ENCODE data around the gene LEKR1.

Gene LEKR1

GRCh38 chr3:157051591-157051990, 225.4 kb downstream of the LEKR1 start:
- H3K9me3 ChIP-seq (ENCODE audit: control insufficient read depth, insufficient read depth, low read length): no peaks in the 10 kb centered on the region
- no peak overlapping the region for H3K4me3 ChIP-seq (ENCODE audit: low read depth, low read length)
- H3K9ac ChIP-seq (ENCODE audit: low read depth, low read length): no peak overlapping the region
- H3K36me3 ChIP-seq (ENCODE audit: control insufficient read depth, insufficient read depth, low read length): no peaks in the 10 kb centered on the region
- H3K27me3 ChIP-seq (ENCODE audit: control insufficient read depth, insufficient read depth, low read length): no peaks in the 10 kb centered on the region
- H3K4me1 ChIP-seq (ENCODE audit: control insufficient read depth, insufficient read depth, low read length): peaks cover 4% of the 10 kb centered on the region

- H3K36me3 ChIP-seq (ENCODE audit: control insufficient read depth, insufficient read depth, low read length): no peaks in the 10 kb centered on the region
- no peak overlapping the region for H3K9ac ChIP-seq (ENCODE audit: low read depth, low read length)
- no peak overlapping the region for H3K4me3 ChIP-seq (ENCODE audit: low read depth, low read length)
- no peaks in the 10 kb centered on the region for H3K9me3 ChIP-seq (ENCODE audit: control insufficient read depth, insufficient read depth, low read length)
- H3K27me3 ChIP-seq (ENCODE audit: control insufficient read depth, insufficient read depth, low read length): no peaks in the 10 kb centered on the region
- no peaks in the 10 kb centered on the region for H3K4me1 ChIP-seq (ENCODE audit: control insufficient read depth, insufficient read depth, low read length)
Measured at GRCh38 chr3:157056035-157056434, 229.9 kb downstream of the LEKR1 start.

- H3K9me3 ChIP-seq (ENCODE audit: control insufficient read depth, insufficient read depth, low read length): no peaks in the 10 kb centered on the region
- H3K9ac ChIP-seq (ENCODE audit: low read depth, low read length): no peak overlapping the region
- no peak overlapping the region for H3K4me3 ChIP-seq (ENCODE audit: low read depth, low read length)
- no peaks in the 10 kb centered on the region for H3K36me3 ChIP-seq (ENCODE audit: control insufficient read depth, insufficient read depth, low read length)
- no peaks in the 10 kb centered on the region for H3K4me1 ChIP-seq (ENCODE audit: control insufficient read depth, insufficient read depth, low read length)
- H3K27me3 ChIP-seq (ENCODE audit: control insufficient read depth, insufficient read depth, low read length): no peaks in the 10 kb centered on the region
Measured at GRCh38 chr3:157058392-157059071, 232.4 kb downstream of the LEKR1 start.

GRCh38 chr3:157059181-157059580, 233.0 kb downstream of the LEKR1 start:
- Histone ChIP-seq H3K36me3 (ENCODE audit: control insufficient read depth, insufficient read depth, low read length) (no peaks in the 10 kb centered on the region), H3K4me1 (ENCODE audit: control insufficient read depth, insufficient read depth, low read length) (peaks cover 4% of the 10 kb centered on the region), H3K27me3 (ENCODE audit: control insufficient read depth, insufficient read depth, low read length) (peaks cover 1% of the 10 kb centered on the region), H3K9ac (ENCODE audit: low read depth, low read length) (no peak overlapping the region), H3K9me3 (ENCODE audit: control insufficient read depth, insufficient read depth, low read length) (no peaks in the 10 kb centered on the region), H3K4me3 (ENCODE audit: low read depth, low read length) (no peak overlapping the region)

- no peaks in the 10 kb centered on the region for H3K36me3 ChIP-seq (ENCODE audit: control insufficient read depth, insufficient read depth, low read length)
- peaks cover 6% of the 10 kb centered on the region for H3K27me3 ChIP-seq (ENCODE audit: control insufficient read depth, insufficient read depth, low read length)
- H3K4me3 ChIP-seq (ENCODE audit: low read depth, low read length): no peak overlapping the region
- H3K4me1 ChIP-seq (ENCODE audit: control insufficient read depth, insufficient read depth, low read length): peaks cover 9% of the 10 kb centered on the region
- H3K9ac ChIP-seq (ENCODE audit: low read depth, low read length): no peak overlapping the region
- no peaks in the 10 kb centered on the region for H3K9me3 ChIP-seq (ENCODE audit: control insufficient read depth, insufficient read depth, low read length)
Measured at GRCh38 chr3:157059661-157060060, 233.5 kb downstream of the LEKR1 start.

- no peaks in the 10 kb centered on the region for H3K36me3 ChIP-seq (ENCODE audit: control insufficient read depth, insufficient read depth, low read length)
- H3K9me3 ChIP-seq (ENCODE audit: control insufficient read depth, insufficient read depth, low read length): no peaks in the 10 kb centered on the region
- H3K4me1 ChIP-seq (ENCODE audit: control insufficient read depth, insufficient read depth, low read length): peaks cover 18% of the 10 kb centered on the region
- H3K27me3 ChIP-seq (ENCODE audit: control insufficient read depth, insufficient read depth, low read length): peaks cover 10% of the 10 kb centered on the region
- no peak overlapping the region for H3K4me3 ChIP-seq (ENCODE audit: low read depth, low read length)
- H3K9ac ChIP-seq (ENCODE audit: low read depth, low read length): no peak overlapping the region
Measured at GRCh38 chr3:157061265-157061664, 235.1 kb downstream of the LEKR1 start.

- Histone ChIP-seq H3K4me3 (ENCODE audit: low read depth, low read length) (no peak overlapping the region), H3K27me3 (ENCODE audit: control insufficient read depth, insufficient read depth, low read length) (peaks cover 16% of the 10 kb centered on the region), H3K9ac (ENCODE audit: low read depth, low read length) (no peak overlapping the region), H3K9me3 (ENCODE audit: control insufficient read depth, insufficient read depth, low read length) (no peaks in the 10 kb centered on the region), H3K4me1 (ENCODE audit: control insufficient read depth, insufficient read depth, low read length) (peaks cover 24% of the 10 kb centered on the region), H3K36me3 (ENCODE audit: control insufficient read depth, insufficient read depth, low read length) (no peaks in the 10 kb centered on the region)
Measured at GRCh38 chr3:157063469-157063868, 237.3 kb downstream of the LEKR1 start.

- Histone ChIP-seq H3K4me3 (ENCODE audit: low read depth, low read length) (no peak overlapping the region), H3K4me1 (ENCODE audit: control insufficient read depth, insufficient read depth, low read length) (peaks cover 24% of the 10 kb centered on the region)
Measured at GRCh38 chr3:157063926-157064325, 237.8 kb downstream of the LEKR1 start.

GRCh38 chr3:157064402-157064801, 238.2 kb downstream of the LEKR1 start:
- Histone ChIP-seq H3K27me3 (ENCODE audit: control insufficient read depth, insufficient read depth, low read length) (peaks cover 16% of the 10 kb centered on the region), H3K4me3 (ENCODE audit: low read depth, low read length) (no peak overlapping the region), H3K9ac (ENCODE audit: low read depth, low read length) (no peak overlapping the region), H3K9me3 (ENCODE audit: control insufficient read depth, insufficient read depth, low read length) (no peaks in the 10 kb centered on the region), H3K4me1 (ENCODE audit: control insufficient read depth, insufficient read depth, low read length) (peaks cover 24% of the 10 kb centered on the region), H3K36me3 (ENCODE audit: control insufficient read depth, insufficient read depth, low read length) (no peaks in the 10 kb centered on the region)

More at GRCh38 chr3:157063926-157064325, 237.8 kb downstream of the LEKR1 start:
- H3K27me3 ChIP-seq (ENCODE audit: control insufficient read depth, insufficient read depth, low read length): peaks cover 16% of the 10 kb centered on the region
- no peak overlapping the region for H3K9ac ChIP-seq (ENCODE audit: low read depth, low read length)
- H3K36me3 ChIP-seq (ENCODE audit: control insufficient read depth, insufficient read depth, low read length): no peaks in the 10 kb centered on the region
- H3K9me3 ChIP-seq (ENCODE audit: control insufficient read depth, insufficient read depth, low read length): no peaks in the 10 kb centered on the region

- H3K9me3 ChIP-seq (ENCODE audit: control insufficient read depth, insufficient read depth, low read length): no peaks in the 10 kb centered on the region
- H3K36me3 ChIP-seq (ENCODE audit: control insufficient read depth, insufficient read depth, low read length): no peaks in the 10 kb centered on the region
- H3K27me3 ChIP-seq (ENCODE audit: control insufficient read depth, insufficient read depth, low read length): peaks cover 16% of the 10 kb centered on the region
- no peak overlapping the region for H3K4me3 ChIP-seq (ENCODE audit: low read depth, low read length)
- H3K9ac ChIP-seq (ENCODE audit: low read depth, low read length): no peak overlapping the region
- peaks cover 24% of the 10 kb centered on the region for H3K4me1 ChIP-seq (ENCODE audit: control insufficient read depth, insufficient read depth, low read length)
Measured at GRCh38 chr3:157065201-157065600, 239.0 kb downstream of the LEKR1 start.

GRCh38 chr3:157066335-157067098, 240.4 kb downstream of the LEKR1 start:
- H3K9ac ChIP-seq (ENCODE audit: low read depth, low read length): no peak overlapping the region
- H3K9me3 ChIP-seq (ENCODE audit: control insufficient read depth, insufficient read depth, low read length): no peaks in the 10 kb centered on the region
- no peak overlapping the region for H3K4me3 ChIP-seq (ENCODE audit: low read depth, low read length)
- peaks cover 16% of the 10 kb centered on the region for H3K27me3 ChIP-seq (ENCODE audit: control insufficient read depth, insufficient read depth, low read length)
- peaks cover 24% of the 10 kb centered on the region for H3K4me1 ChIP-seq (ENCODE audit: control insufficient read depth, insufficient read depth, low read length)
- no peaks in the 10 kb centered on the region for H3K36me3 ChIP-seq (ENCODE audit: control insufficient read depth, insufficient read depth, low read length)

- Histone ChIP-seq H3K36me3 (ENCODE audit: control insufficient read depth, insufficient read depth, low read length) (no peaks in the 10 kb centered on the region), H3K4me1 (ENCODE audit: control insufficient read depth, insufficient read depth, low read length) (peaks cover 24% of the 10 kb centered on the region), H3K9me3 (ENCODE audit: control insufficient read depth, insufficient read depth, low read length) (no peaks in the 10 kb centered on the region), H3K9ac (ENCODE audit: low read depth, low read length) (no peak overlapping the region), H3K4me3 (ENCODE audit: low read depth, low read length) (no peak overlapping the region), H3K27me3 (ENCODE audit: control insufficient read depth, insufficient read depth, low read length) (peaks cover 16% of the 10 kb centered on the region)
Measured at GRCh38 chr3:157067114-157067513, 241.0 kb downstream of the LEKR1 start.

All from iPS-15b (cell line).